HUES6 (cell line): ENCODE data around the gene TPO.
"Not testable (repeated sequence)": the region's sequence is repeated elsewhere in the genome, so short reads cannot be mapped to it uniquely, and the experiment has no call there.

Experiments
- H3K27ac ChIP-seq: 2 replicates; pipeline ENCODE4 v1.7.0; 2013; ENCODE audit warnings: low read depth, mild to moderate bottlenecking, low read length, inconsistent platforms
- H3K27me3 ChIP-seq: 2 replicates; pipeline ENCODE4 v1.6.1; 2013; ENCODE audit warnings: low read length; ENCODE audit not compliant: control insufficient read depth, insufficient read depth
- H3K36me3 ChIP-seq: 2 replicates; pipeline ENCODE4 v1.6.1; 2013; ENCODE audit warnings: low read length; ENCODE audit not compliant: control insufficient read depth, insufficient read depth
- H3K4me1 ChIP-seq: 2 replicates; pipeline ENCODE4 v1.6.1; 2013; ENCODE audit warnings: low read length; ENCODE audit not compliant: control insufficient read depth, insufficient read depth
- H3K4me3 ChIP-seq: 2 replicates; pipeline ENCODE4 v1.5.1; 2013; ENCODE audit warnings: low read depth, low read length
- H3K9ac ChIP-seq: one replicate; pipeline ENCODE4 v1.6.1; 2013; ENCODE audit warnings: mild to moderate bottlenecking, low read length
- H3K9me3 ChIP-seq: 2 replicates; pipeline ENCODE4 v1.6.1; 2013; ENCODE audit warnings: low read depth, low read length; ENCODE audit not compliant: control insufficient read depth, insufficient read depth

TPO gene

DNA sequence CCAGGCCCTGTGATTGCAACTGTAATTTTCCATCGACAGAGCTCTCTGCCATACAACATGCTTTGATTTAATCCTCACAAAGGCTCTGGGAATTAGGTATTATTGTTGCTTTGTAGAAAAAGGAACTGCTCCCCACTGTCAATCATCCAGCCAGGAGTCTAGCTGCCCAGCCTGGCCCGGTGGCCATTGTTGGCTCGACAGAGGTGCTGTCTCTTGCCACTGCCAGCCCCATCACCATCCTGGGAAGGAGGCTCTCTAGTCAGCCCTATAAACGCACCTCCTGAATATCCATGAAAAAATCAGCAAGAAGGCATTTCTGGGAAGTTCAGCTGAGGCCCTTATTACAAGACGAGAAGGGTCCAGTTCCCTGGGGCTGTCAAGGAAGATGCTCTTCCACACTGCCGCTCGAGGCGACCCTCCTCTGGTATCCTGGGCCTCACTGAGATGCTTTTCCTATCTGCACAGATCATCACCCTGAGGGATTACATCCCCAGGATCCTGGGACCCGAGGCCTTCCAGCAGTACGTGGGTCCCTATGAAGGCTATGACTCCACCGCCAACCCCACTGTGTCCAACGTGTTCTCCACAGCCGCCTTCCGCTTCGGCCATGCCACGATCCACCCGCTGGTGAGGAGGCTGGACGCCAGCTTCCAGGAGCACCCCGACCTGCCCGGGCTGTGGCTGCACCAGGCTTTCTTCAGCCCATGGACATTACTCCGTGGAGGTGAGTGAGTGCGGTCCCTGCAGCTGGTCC lies 71.0 kb downstream of the TPO start:
- Histone ChIP-seq H3K9ac (no peak overlapping the region), H3K36me3 (no peaks in the 10 kb centered on the region), H3K4me1 (no peaks in the 10 kb centered on the region), H3K27ac (no peak overlapping the region), H3K9me3 (no peaks in the 10 kb centered on the region), H3K27me3 (no peaks in the 10 kb centered on the region), H3K4me3 (no peak overlapping the region)

DNA sequence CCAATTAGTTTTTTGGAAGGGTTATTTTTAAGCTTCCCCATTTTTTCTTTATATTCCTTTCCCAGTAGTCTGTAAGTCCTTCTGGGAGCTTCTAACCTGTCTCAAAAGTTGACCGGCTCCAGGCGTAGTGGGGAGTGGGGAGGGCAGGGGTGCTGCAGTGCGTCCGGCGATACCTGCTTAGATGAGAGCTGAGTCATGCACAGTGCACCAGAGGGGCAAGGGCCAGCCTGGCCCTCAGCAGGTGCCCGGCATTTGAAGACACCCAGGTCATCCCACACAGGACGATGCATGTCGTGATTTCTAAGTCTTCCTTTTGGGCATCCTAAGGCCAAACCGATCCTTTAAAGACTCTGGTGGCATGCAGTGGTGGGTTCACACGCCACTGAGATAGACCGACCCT lies 73.4 kb downstream of the TPO start:
- Histone ChIP-seq H3K36me3 (no peaks in the 10 kb centered on the region), H3K4me3 (no peak overlapping the region), H3K27me3 (no peaks in the 10 kb centered on the region), H3K9me3 (no peaks in the 10 kb centered on the region), H3K9ac (no peak overlapping the region), H3K4me1 (no peaks in the 10 kb centered on the region), H3K27ac (no peak overlapping the region)

DNA sequence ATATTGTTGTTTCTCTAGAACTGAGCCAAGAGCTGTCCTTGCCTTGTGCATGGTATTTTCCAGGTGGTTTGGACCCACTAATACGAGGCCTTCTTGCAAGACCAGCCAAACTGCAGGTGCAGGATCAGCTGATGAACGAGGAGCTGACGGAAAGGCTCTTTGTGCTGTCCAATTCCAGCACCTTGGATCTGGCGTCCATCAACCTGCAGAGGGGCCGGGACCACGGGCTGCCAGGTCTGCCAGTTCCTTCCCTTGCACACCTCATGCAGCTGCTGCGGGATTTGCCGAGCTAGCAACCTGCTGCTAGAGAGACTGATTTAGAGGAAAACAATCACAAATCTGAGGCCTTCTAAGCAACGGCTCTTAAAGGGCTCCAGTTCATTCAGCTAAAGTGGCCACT lies 74.5 kb downstream of the TPO start:
- Histone ChIP-seq H3K27me3 (no peaks in the 10 kb centered on the region), H3K9me3 (no peaks in the 10 kb centered on the region), H3K4me3 (no peak overlapping the region), H3K36me3 (no peaks in the 10 kb centered on the region), H3K4me1 (no peaks in the 10 kb centered on the region), H3K9ac (no peak overlapping the region), H3K27ac (no peak overlapping the region)

DNA sequence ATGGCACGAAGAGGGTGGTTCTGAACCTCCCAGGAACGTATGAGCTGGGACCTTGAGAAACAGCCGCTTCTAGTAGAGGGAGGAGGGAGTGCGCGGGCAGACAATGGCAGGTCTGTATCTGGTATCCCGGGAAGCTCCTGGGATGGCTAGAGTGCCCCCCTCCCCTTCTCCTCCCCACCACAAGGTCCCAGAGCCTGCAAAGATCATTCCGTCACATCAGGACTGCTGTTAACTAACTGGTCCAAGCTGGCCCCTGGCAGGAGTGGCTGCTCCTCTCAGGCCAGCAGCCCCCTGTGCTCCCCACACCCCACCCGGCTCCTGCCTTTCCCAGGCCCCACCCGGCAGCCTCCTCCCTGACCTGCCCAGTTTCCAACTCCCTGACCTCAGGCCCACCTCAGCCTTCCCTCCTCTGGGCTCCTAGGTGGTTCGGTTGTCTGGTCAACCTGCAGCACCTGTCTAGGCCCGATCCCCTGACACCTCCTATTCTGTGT lies 75.0 kb downstream of the TPO start:
- H3K9ac ChIP-seq, result no peak overlapping the region
- H3K4me3 ChIP-seq, result no peak overlapping the region
- H3K36me3 ChIP-seq, result no peaks in the 10 kb centered on the region
- H3K9me3 ChIP-seq, result no peaks in the 10 kb centered on the region
- H3K27me3 ChIP-seq, result no peaks in the 10 kb centered on the region
- H3K4me1 ChIP-seq, result no peaks in the 10 kb centered on the region
- H3K27ac ChIP-seq, result no peak overlapping the region

DNA sequence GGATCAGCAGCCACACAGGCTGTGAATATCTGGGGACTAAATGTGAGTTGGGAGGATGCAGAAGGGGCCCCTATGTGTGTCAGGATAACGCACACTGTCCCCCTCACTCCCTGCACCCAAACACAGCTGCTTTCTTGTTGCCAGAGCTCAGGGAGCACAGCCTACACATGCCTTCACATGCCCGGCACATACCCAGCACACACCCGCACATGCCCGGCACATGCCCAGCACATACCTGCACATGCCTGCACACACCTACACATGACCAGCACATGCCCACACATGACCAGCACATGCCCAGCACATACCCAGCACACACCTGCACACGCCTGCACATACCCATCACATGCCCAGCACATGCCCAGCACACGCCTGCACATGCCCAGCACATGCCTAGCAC lies 75.6 kb downstream of the TPO start:
- Histone ChIP-seq H3K36me3 (no peaks in the 10 kb centered on the region), H3K27me3 (no peaks in the 10 kb centered on the region), H3K4me1 (no peaks in the 10 kb centered on the region), H3K9me3 (no peaks in the 10 kb centered on the region), H3K4me3 (no peak overlapping the region), H3K9ac (no peak overlapping the region), H3K27ac (no peak overlapping the region)

DNA sequence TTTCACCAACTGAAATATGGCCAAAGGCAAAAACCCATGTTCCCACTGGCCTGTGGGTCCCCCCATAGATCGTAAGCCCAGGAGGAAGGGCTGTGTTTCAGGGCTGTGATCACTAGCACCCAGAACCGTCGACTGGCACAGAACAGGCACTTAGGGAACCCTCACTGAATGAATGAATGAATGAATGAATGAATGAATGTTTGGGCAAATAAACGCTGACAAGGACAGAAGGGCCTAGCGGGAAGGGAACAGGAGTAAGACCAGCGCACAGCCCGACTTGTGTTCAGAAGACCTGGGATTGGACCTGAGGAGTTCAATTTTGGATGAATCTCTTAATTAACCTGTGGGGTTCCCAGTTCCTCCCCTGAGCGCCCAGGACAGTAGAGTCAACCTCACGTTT lies 76.2 kb downstream of the TPO start:
- no peaks in the 10 kb centered on the region for H3K27me3 ChIP-seq
- no peak overlapping the region for H3K27ac ChIP-seq
- H3K4me1 ChIP-seq, result no peaks in the 10 kb centered on the region
- no peaks in the 10 kb centered on the region for H3K36me3 ChIP-seq
- H3K4me3 ChIP-seq, result no peak overlapping the region
- no peak overlapping the region for H3K9ac ChIP-seq
- no peaks in the 10 kb centered on the region for H3K9me3 ChIP-seq

DNA sequence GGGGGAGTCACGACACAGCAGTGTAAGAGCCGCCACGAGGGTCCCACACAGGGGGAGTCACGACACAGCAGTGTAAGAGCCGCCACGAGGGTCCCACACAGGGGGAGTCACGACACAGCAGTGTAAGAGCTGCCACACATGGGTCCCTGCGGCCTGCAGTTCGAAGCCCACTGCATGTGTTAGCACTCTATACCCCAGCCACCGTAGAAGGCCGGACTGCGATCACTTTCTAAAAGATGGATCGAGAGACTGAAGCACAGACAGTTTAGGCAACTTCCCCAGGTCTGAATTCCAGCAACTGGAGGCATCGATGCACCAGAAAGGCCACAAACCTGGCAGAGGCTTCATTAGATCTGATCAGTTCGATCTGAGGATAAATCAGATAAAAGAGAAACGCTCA lies 77.1 kb downstream of the TPO start:
- not testable (repeated sequence) for H3K4me3 ChIP-seq, H3K9me3 ChIP-seq, H3K9ac ChIP-seq, H3K27ac ChIP-seq, H3K4me1 ChIP-seq, H3K27me3 ChIP-seq, H3K36me3 ChIP-seq

DNA sequence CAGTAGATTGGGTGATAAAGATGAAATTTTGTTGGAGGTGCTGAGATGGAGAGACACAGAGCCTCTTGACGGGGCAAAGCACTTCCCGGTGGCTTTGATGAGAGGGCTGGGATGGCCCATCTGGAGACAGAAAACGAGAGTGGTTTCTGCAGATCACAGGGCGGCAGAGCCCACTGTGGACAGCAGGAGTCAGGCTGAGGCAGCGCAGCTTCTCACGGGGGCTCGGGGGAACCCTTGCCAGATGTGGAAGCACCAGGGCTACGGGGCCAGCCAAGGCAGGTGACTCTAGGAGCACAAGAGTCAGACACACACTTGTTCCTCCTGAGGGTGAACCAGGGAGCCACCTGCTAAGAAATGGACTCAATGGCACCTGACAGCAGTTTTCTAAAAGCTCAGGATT lies 78.5 kb downstream of the TPO start:
- Histone ChIP-seq H3K27me3 (no peaks in the 10 kb centered on the region; the same call in 1 of the 2 replicates), H3K4me3 (no peak overlapping the region), H3K9me3 (no peaks in the 10 kb centered on the region), H3K36me3 (no peaks in the 10 kb centered on the region), H3K27ac (no peak overlapping the region), H3K4me1 (peaks cover 3% of the 10 kb centered on the region; the same call in 1 of the 2 replicates), H3K9ac (no peak overlapping the region)

DNA sequence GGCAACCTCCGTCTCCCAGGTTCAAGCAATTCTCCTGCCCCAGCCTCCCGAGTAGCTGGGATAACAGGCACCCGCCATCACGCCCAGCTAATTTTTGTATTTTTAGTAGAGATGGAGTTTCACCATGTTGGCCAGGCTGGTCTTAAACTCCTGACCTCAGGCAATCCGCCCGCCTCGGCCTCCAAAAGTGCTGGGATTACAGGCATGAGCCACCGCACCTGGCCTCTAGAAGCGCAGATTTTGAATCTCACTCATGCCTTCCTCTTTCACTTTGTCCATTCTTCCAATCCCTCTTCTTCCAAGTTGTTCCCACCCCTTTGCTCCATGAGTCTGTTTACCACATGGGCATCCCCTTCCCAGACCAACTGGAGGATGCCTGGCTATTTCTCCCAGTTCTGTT lies 79.0 kb downstream of the TPO start:
- H3K4me1 ChIP-seq, H3K4me3 ChIP-seq, H3K27ac ChIP-seq, H3K9me3 ChIP-seq, H3K36me3 ChIP-seq, H3K9ac ChIP-seq, H3K27me3 ChIP-seq: not testable (repeated sequence)

DNA sequence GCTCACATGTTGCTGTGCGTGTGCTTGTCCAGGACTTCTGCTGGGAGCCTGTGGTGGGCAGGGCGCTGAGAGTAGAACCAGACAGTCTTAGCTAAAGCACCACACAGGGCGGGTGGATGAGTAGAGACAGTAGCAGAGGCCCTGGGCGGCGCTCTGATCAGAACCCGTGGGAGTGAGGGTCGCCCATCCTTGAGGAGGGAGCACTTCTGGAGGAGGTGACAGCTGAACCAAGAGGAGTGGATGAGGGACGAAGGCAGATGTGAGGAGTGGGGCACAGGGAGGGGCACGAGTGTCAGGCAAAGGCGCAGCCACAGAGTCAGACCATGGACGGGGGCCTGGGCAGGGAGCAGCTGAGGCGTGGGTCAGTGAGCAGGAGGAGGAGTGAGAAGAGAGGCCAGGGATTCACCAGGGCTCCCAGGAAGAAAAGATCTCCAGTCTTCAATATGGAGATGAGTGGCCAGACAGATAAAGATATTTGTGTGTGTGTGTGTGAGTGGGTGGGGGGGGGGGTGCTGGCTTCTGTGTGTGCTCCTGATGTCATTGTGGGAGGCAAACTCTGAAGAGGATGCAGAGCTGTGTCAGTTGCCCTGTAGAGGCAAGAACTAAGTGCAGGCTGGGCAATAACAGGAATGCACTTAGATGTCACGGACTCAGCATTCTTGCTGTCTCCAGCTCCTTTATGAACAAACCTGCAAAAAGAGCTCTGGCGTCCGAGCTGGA lies 79.6 kb downstream of the TPO start:
- H3K27me3 ChIP-seq, result no peaks in the 10 kb centered on the region; the same call in 1 of the 2 replicates
- no peak overlapping the region for H3K27ac ChIP-seq
- H3K9ac ChIP-seq, result no peak overlapping the region
- no peaks in the 10 kb centered on the region for H3K9me3 ChIP-seq
- H3K36me3 ChIP-seq, result no peaks in the 10 kb centered on the region
- H3K4me3 ChIP-seq, result no peak overlapping the region
- peaks cover 3% of the 10 kb centered on the region; the same call in 1 of the 2 replicates for H3K4me1 ChIP-seq

DNA sequence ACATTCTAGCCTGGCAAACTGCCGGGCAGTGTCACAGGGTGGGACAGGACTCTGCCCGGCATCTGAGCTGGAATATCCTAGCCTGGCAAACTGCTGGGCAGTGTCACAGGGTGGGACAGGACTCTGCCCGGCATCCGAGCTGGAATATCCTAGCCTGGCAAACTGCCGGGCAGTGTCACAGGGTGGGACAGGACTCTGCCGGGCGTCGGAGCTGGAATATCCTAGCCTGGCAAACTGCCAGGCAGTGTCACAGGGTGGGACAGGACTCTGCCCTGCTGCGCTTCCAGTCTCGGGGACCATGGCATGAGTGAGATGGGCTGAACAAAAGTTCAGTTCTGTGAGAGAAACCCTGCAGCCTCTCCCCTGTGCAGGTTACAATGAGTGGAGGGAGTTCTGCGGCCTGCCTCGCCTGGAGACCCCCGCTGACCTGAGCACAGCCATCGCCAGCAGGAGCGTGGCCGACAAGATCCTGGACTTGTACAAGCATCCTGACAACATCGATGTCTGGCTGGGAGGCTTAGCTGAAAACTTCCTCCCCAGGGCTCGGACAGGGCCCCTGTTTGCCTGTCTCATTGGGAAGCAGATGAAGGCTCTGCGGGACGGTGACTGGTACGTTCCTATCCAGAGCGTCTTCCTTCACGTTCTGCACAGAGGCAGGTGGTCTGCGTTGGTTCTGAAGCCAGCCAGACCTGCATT lies 80.3 kb downstream of the TPO start:
- Histone ChIP-seq H3K4me1 (peaks cover 3% of the 10 kb centered on the region; the same call in 1 of the 2 replicates), H3K9ac (no peak overlapping the region), H3K27me3 (no peaks in the 10 kb centered on the region; the same call in 1 of the 2 replicates), H3K27ac (no peak overlapping the region), H3K4me3 (no peak overlapping the region), H3K36me3 (no peaks in the 10 kb centered on the region), H3K9me3 (no peaks in the 10 kb centered on the region)
